CD14-positive monocyte (primary cell): Measurements from ENCODE around the gene PLAAT3. TPM values are rescaled to one million over a fixed set of nuclear protein-coding genes. Genes with fewer than 3 reads are reported as not detected.

ENCODE experiments used
- DNase-seq, 3 donors: peaks; one replicate each; pipeline ENCODE4 v3.0.0-alpha.2; 2011 to 2022
- H2AFZ ChIP-seq: 2 replicates; pipeline ENCODE4 v1.6.0; 2012; ENCODE audit warnings: mild to moderate bottlenecking, low read depth, low read length, inconsistent platforms; ENCODE audit not compliant: insufficient read depth, poor library complexity, severe bottlenecking
- H3K27ac ChIP-seq, 2 donors: 1 replicate in 1 of 2; 2 replicates in 1 of 2; pipeline ENCODE4 v1.5.1; 2012 to 2013; ENCODE audit warnings: low read length in 2 of 2, control low read depth in 1 of 2, inconsistent platforms in 1 of 2, low read depth in 1 of 2, mild to moderate bottlenecking in 1 of 2
- H3K27me3 ChIP-seq, 2 donors: one replicate each; pipeline versions ENCODE4 v1.6.0 to v1.6.1; 2011 to 2013; ENCODE audit warnings: low read length in 2 of 2; ENCODE audit not compliant: control insufficient read depth in 2 of 2, insufficient read depth in 2 of 2
- H3K36me3 ChIP-seq, 2 donors: replicated peaks in 1 of 2; 1 replicate in 1 of 2; 2 replicates in 1 of 2; pipeline versions ENCODE4 v1.5.1 to v1.6.1; 2012 to 2013; ENCODE audit warnings: low read length in 2 of 2, control low read depth in 1 of 2, inconsistent platforms in 1 of 2, mild to moderate bottlenecking in 1 of 2; ENCODE audit not compliant: insufficient read depth in 2 of 2, control insufficient read depth in 1 of 2
- H3K4me1 ChIP-seq, 2 donors: 1 replicate in 1 of 2; 2 replicates in 1 of 2; pipeline versions ENCODE4 v1.5.1 to v1.6.1; 2012 to 2013; ENCODE audit warnings: low read length in 2 of 2, control low read depth in 1 of 2, inconsistent platforms in 1 of 2, mild to moderate bottlenecking in 1 of 2, moderate library complexity in 1 of 2; ENCODE audit not compliant: insufficient read depth in 2 of 2, control insufficient read depth in 1 of 2
- H3K4me2 ChIP-seq: replicated peaks from 2 replicates; pipeline ENCODE3; 2012; ENCODE audit warnings: low read length, moderate library complexity, mild to moderate bottlenecking; ENCODE audit not compliant: poor library complexity, severe bottlenecking; ENCODE audit errors: extremely low read depth
- H3K4me3 ChIP-seq, 3 experiments: fragments of 200-600 bp in 1 of 3; sonication (generic) in 1 of 3; replicated peaks in 1 of 3; 1 replicate in 2 of 3; 2 replicates in 1 of 3; pipeline ENCODE4 v1.5.1; 2011 to 2013; ENCODE audit warnings: low read length in 3 of 3, mild to moderate bottlenecking in 3 of 3, control low read depth in 2 of 3, low read depth in 2 of 3, inconsistent platforms in 1 of 3, moderate library complexity in 1 of 3
- H3K79me2 ChIP-seq: 2 replicates; pipeline ENCODE4 v1.6.0; 2012; ENCODE audit warnings: mild to moderate bottlenecking, control low read depth, inconsistent platforms, low read length, moderate library complexity; ENCODE audit not compliant: insufficient read depth
- H3K9ac ChIP-seq: 2 replicates; pipeline ENCODE4 v1.6.0; 2017; ENCODE audit warnings: low read length, mild to moderate bottlenecking; ENCODE audit not compliant: insufficient read depth, poor library complexity, severe bottlenecking
- H3K9me3 ChIP-seq, 2 donors: replicated peaks in 1 of 2; 1 replicate in 1 of 2; 2 replicates in 1 of 2; pipeline versions ENCODE4 v1.5.1 to v1.6.1; 2012 to 2013; ENCODE audit warnings: low read length in 2 of 2, control low read depth in 1 of 2; ENCODE audit not compliant: control insufficient read depth in 1 of 2, insufficient read depth in 1 of 2
- H4K20me1 ChIP-seq: 2 replicates; pipeline ENCODE4 v1.6.0; 2012; ENCODE audit warnings: mild to moderate bottlenecking, low read length, control low read depth, moderate library complexity; ENCODE audit not compliant: insufficient read depth
- H3K27ac Mint-ChIP-seq, 7 donors: one replicate each; pipeline ENCODE4 v1.8.0; 2020; ENCODE audit warnings: mild to moderate bottlenecking in 7 of 7, mixed read lengths in 7 of 7, moderate library complexity in 6 of 7, inconsistent platforms in 2 of 7
- H3K27me3 Mint-ChIP-seq, 3 donors: one replicate each; pipeline ENCODE4 v1.8.0; 2021 to 2022; ENCODE audit warnings: low read depth in 3 of 3, mild to moderate bottlenecking in 3 of 3, mixed read lengths in 3 of 3, moderate library complexity in 3 of 3, inconsistent platforms in 1 of 3
- H3K36me3 Mint-ChIP-seq, 2 donors: one replicate each; pipeline ENCODE4 v1.8.0; 2020; ENCODE audit warnings: mixed read lengths in 2 of 2, inconsistent platforms in 1 of 2, mild to moderate bottlenecking in 1 of 2
- H3K4me1 Mint-ChIP-seq: one replicate; pipeline ENCODE4 v1.8.0; 2020; ENCODE audit warnings: mild to moderate bottlenecking, mixed read lengths
- H3K4me3 Mint-ChIP-seq, 2 donors: one replicate each; pipeline ENCODE4 v1.8.0; 2020; ENCODE audit warnings: mild to moderate bottlenecking in 2 of 2, mixed read lengths in 2 of 2, moderate library complexity in 1 of 2
- H3K9me3 Mint-ChIP-seq, 7 donors: one replicate each; pipeline ENCODE4 v1.8.0; 2020 to 2022; ENCODE audit warnings: mixed read lengths in 7 of 7, mild to moderate bottlenecking in 6 of 7, moderate library complexity in 6 of 7, inconsistent platforms in 2 of 7
- CTCF ChIP-seq: fragments of 200-600 bp; IDR thresholded peaks from one replicate; pipeline ENCODE4 v1.8.0; 2022; ENCODE audit warnings: antibody characterized with exemption, mild to moderate bottlenecking
- WGBS: methylation state at CpG from one replicate; pipeline ENCODE4 v1.1.5; 2013; ENCODE audit warnings: missing lambda C conversion rate; ENCODE audit not compliant: insufficient coverage; 5-methylcytosine and 5-hydroxymethylcytosine counted together
- intact Hi-C, 2 donors: fragments of 100-400 bp; cut with micrococcal nuclease; formaldehyde crosslinking; loops; one replicate each; pipeline versions ENCODE4 v1.15.0 to v1.15.1; 2023
- polyA plus RNA-seq, 3 donors: library from polyadenylated mRNA; depleted of rRNA in 1 of 3; unstranded in 2 of 3; stranded (reverse) in 1 of 3; fragments of 300-500 nt in 2 of 3; fragments of >200 nt in 1 of 3; fragmentation: Illumina TruSeq in 2 of 3; gene quantifications; 1 replicate in 2 of 3; 2 replicates in 1 of 3; pipeline ENCODE4 v1.2.3, GENCODE V29; 2012 to 2021

Gene PLAAT3
- polyA plus RNA-seq, 3 donors = 20.2 to 67.3 (median 34.2) TPM

GRCh38 chr11:63610604-63611394, 3.4 kb downstream of the PLAAT3 start:
- Histone ChIP-seq H3K4me3 (peak overlapping the region in 1 of 3 experiments; percentile 37), H3K9me3 (no peaks in the 10 kb centered on the region), H3K79me2 (no peaks in the 10 kb centered on the region), H3K27me3 (peaks cover 0 to 25% of the 10 kb centered on the region in 2 donors), H4K20me1 (no peaks in the 10 kb centered on the region), H3K9ac (no peak overlapping the region), H3K27ac (no peak overlapping the region), H3K4me2 (peak overlapping the region; percentile 47), H3K36me3 (no peaks in the 10 kb centered on the region), H2AFZ (peak overlapping the region; percentile 66), H3K4me1 (peaks cover 23 to 48% of the 10 kb centered on the region in 2 donors)
- intact Hi-C loops = no loop called here
- DNase-seq = peak in 2 of 3 donors; percentile 43 to 50
- Mint-ChIP-seq H3K4me1 (peaks cover 39% of the 10 kb centered on the region), H3K27me3 (peaks cover 21 to 29% (median 27%) of the 10 kb centered on the region in 3 donors), H3K36me3 (peaks cover 8 to 11% of the 10 kb centered on the region in 2 donors), H3K27ac (peak overlapping the region in 3 of 7 donors; percentile 12 to 72 (median 24)), H3K4me3 (peak overlapping the region; percentile 65 to 83), H3K9me3 (peaks cover 0 to 11% (median 0%) of the 10 kb centered on the region in 7 donors)
- no peak for TF ChIP-seq CTCF
- WGBS = 67% methylated on average over 8 of the region's 14 CpGs

GRCh38 chr11:63609971-63610580, 4.2 kb downstream of the PLAAT3 start:
- H3K4me2 ChIP-seq = peak overlapping the region; percentile 47
- WGBS = 98% methylated on average over 8 of the region's 14 CpGs

More at GRCh38 chr11:63609971-63610580, 4.2 kb downstream of the PLAAT3 start:
- TF ChIP-seq CTCF = no peak
- intact Hi-C loops = no loop called here
- H3K27ac ChIP-seq = no peak overlapping the region
- Mint-ChIP-seq H3K4me3 (peak overlapping the region in 1 of 2 donors; percentile 83), H3K4me1 (peaks cover 39% of the 10 kb centered on the region), H3K36me3 (peaks cover 8 to 11% of the 10 kb centered on the region in 2 donors), H3K27me3 (peaks cover 23 to 29% (median 27%) of the 10 kb centered on the region in 3 donors), H3K9me3 (peaks cover 0 to 11% (median 0%) of the 10 kb centered on the region in 7 donors), H3K27ac (peak overlapping the region in 2 of 7 donors; percentile 12 to 53)
- peak overlapping the region in 1 of 3 experiments; percentile 37 for H3K4me3 ChIP-seq
- peaks cover 0 to 25% of the 10 kb centered on the region in 2 donors for H3K27me3 ChIP-seq
- no peak for DNase-seq
- H3K4me1 ChIP-seq = peaks cover 23 to 45% of the 10 kb centered on the region in 2 donors
- H3K9ac ChIP-seq = no peak overlapping the region
- H3K36me3 ChIP-seq = no peaks in the 10 kb centered on the region
- peak overlapping the region; percentile 66 for H2AFZ ChIP-seq
- no peaks in the 10 kb centered on the region for H3K79me2 ChIP-seq
- H3K9me3 ChIP-seq = no peaks in the 10 kb centered on the region
- H4K20me1 ChIP-seq = no peaks in the 10 kb centered on the region
